Measurements from ENCODE around the gene P3H1.

- TF ChIP-seq, protein P1, sequence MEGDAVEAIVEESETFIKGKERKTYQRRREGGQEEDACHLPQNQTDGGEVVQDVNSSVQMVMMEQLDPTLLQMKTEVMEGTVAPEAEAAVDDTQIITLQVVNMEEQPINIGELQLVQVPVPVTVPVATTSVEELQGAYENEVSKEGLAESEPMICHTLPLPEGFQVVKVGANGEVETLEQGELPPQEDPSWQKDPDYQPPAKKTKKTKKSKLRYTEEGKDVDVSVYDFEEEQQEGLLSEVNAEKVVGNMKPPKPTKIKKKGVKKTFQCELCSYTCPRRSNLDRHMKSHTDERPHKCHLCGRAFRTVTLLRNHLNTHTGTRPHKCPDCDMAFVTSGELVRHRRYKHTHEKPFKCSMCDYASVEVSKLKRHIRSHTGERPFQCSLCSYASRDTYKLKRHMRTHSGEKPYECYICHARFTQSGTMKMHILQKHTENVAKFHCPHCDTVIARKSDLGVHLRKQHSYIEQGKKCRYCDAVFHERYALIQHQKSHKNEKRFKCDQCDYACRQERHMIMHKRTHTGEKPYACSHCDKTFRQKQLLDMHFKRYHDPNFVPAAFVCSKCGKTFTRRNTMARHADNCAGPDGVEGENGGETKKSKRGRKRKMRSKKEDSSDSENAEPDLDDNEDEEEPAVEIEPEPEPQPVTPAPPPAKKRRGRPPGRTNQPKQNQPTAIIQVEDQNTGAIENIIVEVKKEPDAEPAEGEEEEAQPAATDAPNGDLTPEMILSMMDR (IDR thresholded peaks at IDR 0.05; ENCODE audit: low read depth, low read length) = no peak
- no peak for TF ChIP-seq POLR2A (IDR thresholded peaks at IDR 0.05; ENCODE audit: extremely low read depth, insufficient read length)
These were observed 49.2 kb upstream of the P3H1 start for GRCh38 chr1:42815941-42816584.

Measured in NB4 (cell line).